HG03558 (cell line): Measurements from ENCODE around the gene RRAD.
"Not testable (repeated sequence)": the region's sequence is repeated elsewhere in the genome, so short reads cannot be mapped to it uniquely, and the experiment has no call there.

ENCODE experiments used
- ATAC-seq: cut with Tn5 transposase; IDR thresholded peaks from one replicate; pipeline ENCODE4 v1.9.1; 2021; ENCODE audit warnings: moderate number of reproducible peaks; ENCODE audit not compliant: unreplicated experiment; ENCODE audit errors: extremely low read depth

The RRAD gene

GRCh38 chr16:66904428-66904845, 20.9 kb downstream of the RRAD start:
- no peak for ATAC-seq

DNA sequence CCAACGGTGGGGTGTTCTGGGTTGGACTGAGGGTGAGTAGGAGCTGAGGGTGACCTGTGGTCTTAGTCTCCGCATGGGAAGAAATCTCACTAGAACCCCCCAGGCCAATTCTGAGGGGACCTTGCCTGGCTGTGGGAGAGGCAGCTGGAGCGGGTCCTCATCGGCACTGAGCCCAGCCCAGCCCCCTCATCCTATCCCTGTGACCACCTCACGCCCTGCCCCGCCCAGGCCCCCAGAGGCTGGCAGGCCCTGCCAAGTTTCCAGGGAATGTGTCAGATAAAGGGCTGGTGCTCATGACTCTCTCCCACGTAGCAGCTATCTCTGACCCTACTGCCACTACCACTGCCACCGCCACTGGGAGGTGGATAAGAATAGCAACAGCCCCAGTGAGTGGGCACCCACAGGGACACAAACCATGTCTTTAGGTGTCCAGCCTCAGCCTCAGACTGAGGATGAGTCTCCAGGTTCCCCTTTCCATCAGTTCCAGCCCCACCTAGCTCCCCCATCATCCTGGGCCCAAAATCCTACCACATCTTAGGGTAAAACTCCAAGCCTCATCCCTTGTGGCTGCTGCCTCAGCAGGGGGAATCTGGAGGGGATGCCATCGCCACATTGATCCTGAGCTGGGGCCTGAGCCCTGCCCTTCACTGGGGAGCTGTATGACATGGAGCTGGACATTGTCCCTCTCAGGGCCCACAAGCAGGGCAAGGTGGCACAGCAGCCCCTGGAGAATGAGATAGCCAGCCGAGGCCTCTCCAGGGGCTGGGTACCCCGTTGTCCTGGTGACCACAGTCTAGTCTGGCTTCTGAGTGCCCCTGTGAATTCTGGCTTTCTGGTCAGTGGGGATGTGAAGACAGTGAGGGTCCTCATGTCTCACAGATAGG, 21.5 kb downstream of the RRAD start:
- no peak for ATAC-seq

- no peak for ATAC-seq
Measured at GRCh38 chr16:66902648-66903543, 22.4 kb downstream of the RRAD start.

DNA sequence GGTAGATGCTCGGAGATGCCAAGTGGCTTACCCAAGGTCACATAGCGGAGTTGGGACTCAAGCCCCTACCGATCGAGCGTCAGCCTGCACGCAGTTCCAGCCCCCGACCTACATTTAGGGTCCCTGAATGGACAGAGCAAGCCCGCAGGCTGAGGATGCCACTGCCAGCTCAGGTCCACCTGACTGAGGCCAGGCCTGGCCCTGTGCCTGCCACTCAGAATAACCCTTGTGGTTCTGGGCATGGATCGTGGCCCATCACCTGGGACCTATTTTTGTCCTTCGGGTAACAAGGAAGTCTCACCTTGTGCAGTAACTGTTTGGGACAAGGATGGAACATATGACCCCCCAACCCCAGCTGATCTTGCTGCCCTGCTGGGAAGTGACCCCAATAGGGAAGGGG, 23.7 kb downstream of the RRAD start:
- no peak for ATAC-seq

DNA sequence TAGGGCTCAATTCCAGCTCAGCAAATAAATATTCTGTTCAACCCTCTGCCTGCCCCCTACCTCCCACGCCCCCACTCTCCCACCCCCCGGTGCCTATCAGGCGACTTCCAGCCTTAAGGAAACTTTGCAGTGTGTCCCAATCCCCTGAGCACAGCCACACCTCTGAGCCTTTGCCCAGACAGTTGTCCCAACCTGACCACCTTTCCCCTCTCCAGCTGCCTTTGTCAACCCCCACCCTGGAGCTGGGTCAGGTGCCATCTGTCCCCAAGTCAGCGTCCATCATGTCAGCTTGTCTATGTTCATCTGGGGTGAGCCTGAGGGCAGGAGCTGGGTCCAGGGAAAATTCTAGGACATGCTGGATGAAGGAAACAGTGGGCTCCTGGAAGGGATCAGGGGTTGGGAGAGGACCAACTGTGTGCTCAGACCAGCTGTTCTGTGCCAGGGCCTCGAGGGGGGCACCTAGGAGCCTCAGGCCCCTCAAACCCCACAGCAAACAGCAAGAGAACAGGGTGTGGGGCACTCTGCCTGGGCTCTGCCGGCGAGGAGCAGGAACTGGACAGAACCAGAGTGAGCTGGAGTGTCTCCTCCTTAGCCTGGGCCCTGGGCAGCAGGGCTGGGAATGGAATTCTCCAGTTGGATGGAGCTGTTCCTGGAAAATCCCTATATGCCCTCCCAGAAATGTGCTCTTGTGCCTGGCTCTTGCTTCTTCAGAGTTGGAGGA, 24.5 kb downstream of the RRAD start:
- no peak for ATAC-seq

DNA sequence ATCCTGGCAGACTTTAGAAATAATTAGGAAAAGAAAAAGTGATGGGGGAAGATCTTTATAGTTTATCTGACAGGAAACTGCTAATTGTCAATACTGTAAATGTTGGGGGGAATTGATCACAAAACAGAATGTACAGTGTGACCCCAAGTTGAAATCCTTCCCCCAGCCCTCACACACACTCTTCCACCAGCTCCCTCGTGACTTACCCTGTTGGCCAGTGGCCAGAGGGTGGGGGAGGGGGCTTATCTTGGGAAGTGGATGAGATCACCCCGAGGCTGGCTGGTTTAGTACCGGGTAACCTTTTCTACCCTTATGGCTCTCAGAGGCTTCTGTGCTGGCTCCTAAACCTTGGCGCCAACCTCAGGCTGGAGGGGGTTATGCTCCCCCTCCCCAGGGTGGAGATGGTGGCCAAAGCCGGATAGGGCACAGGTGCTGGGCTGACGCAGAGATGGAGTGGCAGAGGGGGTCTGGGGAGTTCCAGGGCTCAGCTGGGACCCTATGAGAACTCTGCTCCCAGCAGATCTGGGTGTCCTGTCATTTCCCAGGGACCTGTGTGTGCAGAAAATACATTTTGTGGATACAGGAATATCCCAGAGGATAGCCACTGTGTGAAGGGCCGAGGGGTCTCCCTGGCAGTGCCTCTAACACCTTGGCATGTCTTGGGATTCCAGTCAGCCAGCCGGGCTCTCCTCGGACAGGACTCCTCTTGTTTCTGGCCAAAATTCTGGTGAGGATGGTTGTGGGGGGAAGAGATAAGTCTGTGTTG, 25.2 kb downstream of the RRAD start:
- ATAC-seq: no peak

- no peak for ATAC-seq
Measured at GRCh38 chr16:66899310-66899944, 25.9 kb downstream of the RRAD start.

- ATAC-seq: no peak
Measured at GRCh38 chr16:66898933-66899309, 26.4 kb downstream of the RRAD start.

DNA sequence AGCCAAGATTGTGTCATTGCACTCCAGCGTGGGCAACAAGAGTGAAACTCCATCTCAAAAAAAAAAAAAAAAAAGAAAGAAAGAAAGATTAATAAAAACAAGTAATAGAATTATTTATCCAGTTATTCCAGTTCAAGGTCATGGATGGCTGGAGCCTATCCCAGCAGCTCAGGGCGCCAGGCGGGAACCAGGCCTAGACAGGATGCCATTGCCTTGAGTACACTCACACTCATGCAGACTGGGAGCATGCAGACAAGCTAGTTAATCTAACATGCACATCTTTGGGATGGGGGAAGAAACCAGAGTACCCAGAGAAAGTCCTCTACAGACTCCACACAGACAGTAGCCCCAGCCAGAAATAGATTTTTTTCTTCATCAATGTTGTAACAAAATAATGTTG, 27.1 kb downstream of the RRAD start:
- no peak for ATAC-seq

DNA sequence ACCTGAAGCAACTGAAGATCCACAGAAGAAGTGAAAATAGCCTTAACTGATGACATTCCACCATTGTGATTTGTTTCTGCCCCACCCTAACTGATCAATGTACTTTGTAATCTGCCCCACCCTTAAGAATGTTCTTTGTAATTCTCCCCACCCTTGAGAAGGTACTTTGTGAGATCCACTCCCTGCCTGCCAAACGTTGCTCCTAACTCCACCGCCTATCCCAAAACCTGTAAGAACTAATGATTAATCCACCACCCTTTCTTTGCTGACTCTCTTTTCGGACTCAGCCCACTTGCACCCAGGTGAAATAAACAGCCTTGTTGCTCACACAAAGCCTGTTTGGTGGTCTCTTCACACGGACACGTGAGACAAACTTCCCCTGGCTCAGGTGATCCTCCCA, 28.7 kb downstream of the RRAD start:
- ATAC-seq: not testable (repeated sequence)

GRCh38 chr16:66895999-66896398, 29.3 kb downstream of the RRAD start:
- no peak for ATAC-seq

DNA sequence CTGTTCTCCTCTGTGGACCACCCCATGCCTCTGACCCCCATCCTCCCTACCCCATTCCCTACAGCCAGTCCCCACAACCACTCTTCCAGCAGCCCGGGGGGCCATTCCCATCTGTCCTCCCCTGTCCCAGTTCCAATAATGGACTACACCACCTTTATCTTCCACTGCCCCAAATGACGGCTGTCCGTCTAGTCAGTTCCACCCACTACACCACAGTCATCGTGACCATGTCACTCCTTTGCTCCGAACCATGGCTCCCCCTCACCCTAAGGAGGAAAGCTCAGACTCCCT, 29.7 kb downstream of the RRAD start:
- no peak for ATAC-seq

DNA sequence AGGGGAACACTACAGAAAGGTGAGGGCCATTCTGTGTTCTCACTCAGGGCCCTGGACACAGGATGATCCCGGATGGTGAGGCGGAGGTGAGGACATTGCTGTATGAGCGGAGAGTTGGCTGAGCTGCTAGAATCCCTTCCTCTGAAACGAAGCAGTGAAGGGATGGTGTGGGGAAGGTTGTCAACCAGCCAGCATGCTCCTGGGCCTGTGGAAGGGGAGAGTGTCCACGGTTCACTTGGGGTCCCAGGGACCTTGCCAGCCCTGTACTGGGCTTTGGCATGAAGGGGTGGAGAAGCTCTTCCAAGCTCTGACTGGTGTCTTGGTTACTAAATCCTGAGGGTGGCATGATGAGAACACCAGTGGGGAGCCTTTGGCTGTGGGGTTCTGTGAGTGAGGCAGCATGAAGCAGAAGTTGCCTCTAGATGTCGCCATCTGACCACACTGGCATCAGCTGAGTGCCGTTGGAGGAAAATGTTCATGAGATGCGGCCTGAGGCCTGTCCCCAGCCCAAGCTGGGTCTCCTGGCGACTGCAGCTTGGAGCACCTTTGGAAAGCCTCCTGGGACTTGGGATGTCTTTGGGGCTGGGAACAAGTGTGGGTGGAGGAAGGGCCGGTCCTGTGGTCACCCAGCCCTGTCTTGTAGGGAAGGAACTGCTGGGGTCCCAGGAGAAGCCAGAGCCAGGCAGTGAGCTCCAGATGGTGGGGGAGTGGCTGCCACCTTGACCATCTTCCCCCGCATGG, 30.2 kb downstream of the RRAD start:
- ATAC-seq: no peak

GRCh38 chr16:66894055-66894454, 31.3 kb downstream of the RRAD start:
- ATAC-seq: no peak

GRCh38 chr16:66891797-66892196, 33.5 kb downstream of the RRAD start:
- ATAC-seq: no peak

DNA sequence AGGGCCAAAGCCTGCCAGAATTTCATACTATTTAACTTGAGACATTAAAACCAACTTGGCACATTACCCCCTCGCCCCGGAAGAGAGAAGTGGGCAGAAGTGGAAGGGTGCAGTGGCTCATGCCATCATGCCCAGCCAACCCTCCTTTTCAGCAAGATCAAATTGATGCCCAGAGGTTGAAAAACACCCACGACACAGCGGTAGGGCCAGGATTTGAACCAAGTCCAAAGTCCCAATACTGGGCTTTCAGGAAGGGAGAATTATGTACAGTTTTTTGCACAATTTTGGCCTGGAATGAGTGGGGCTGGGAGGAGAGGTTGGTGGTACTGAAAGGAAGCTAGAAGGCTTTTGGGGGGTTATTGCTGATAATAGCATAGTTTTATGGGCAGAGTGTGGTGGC, 34.0 kb downstream of the RRAD start:
- no peak for ATAC-seq

- no peak for ATAC-seq
Measured at GRCh38 chr16:66890799-66891198, 34.5 kb downstream of the RRAD start.

GRCh38 chr16:66889622-66890021, 35.7 kb downstream of the RRAD start:
- no peak for ATAC-seq
